ENCODE results near the gene LIMCH1.
"Not testable (repeated sequence)": the region's sequence is repeated elsewhere in the genome, so short reads cannot be mapped to it uniquely, and the experiment has no call there.

Gene LIMCH1

GRCh38 chr4:41696763-41697162, 158.8 kb downstream of the LIMCH1 start:
- no peak overlapping the region for H3K9ac ChIP-seq (ENCODE audit: low read length in 5 of 5)
- no peaks in the 10 kb centered on the region for H3K9me3 ChIP-seq (ENCODE audit: control insufficient read depth in 5 of 5, low read length in 5 of 5)
- H3K4me1 ChIP-seq (ENCODE audit: control insufficient read depth in 5 of 5, insufficient read depth in 5 of 5, low read length in 5 of 5): peaks cover 0 to 6% (median 0%) of the 10 kb centered on the region in 5 donors
- no peak overlapping the region for H3K27ac ChIP-seq (ENCODE audit: low read depth, low read length)
- no peak overlapping the region for H3K4me3 ChIP-seq (ENCODE audit: low read depth in 1 of 5, low read length in 5 of 5)
- H3K36me3 ChIP-seq (ENCODE audit: control insufficient read depth in 5 of 5, insufficient read depth in 5 of 5, low read length in 5 of 5): peaks cover 31 to 47% (median 32%) of the 10 kb centered on the region in 5 donors
- H3K27me3 ChIP-seq (ENCODE audit: control insufficient read depth in 5 of 5, insufficient read depth in 4 of 5, low read length in 5 of 5): no peaks in the 10 kb centered on the region

- Histone ChIP-seq H3K9me3 (ENCODE audit: control insufficient read depth in 5 of 5, low read length in 5 of 5) (no peaks in the 10 kb centered on the region), H3K27me3 (ENCODE audit: control insufficient read depth in 5 of 5, insufficient read depth in 4 of 5, low read length in 5 of 5) (no peaks in the 10 kb centered on the region), H3K36me3 (ENCODE audit: control insufficient read depth in 5 of 5, insufficient read depth in 5 of 5, low read length in 5 of 5) (peaks cover 14 to 22% (median 15%) of the 10 kb centered on the region in 5 donors), H3K9ac (ENCODE audit: low read length in 5 of 5) (no peak overlapping the region), H3K27ac (ENCODE audit: low read depth, low read length) (no peak overlapping the region), H3K4me1 (ENCODE audit: control insufficient read depth in 5 of 5, insufficient read depth in 5 of 5, low read length in 5 of 5) (no peaks in the 10 kb centered on the region), H3K4me3 (ENCODE audit: low read depth in 1 of 5, low read length in 5 of 5) (no peak overlapping the region)
These were observed 164.0 kb downstream of the LIMCH1 start for GRCh38 chr4:41701983-41702382.

- Histone ChIP-seq H3K36me3 (ENCODE audit: control insufficient read depth in 5 of 5, insufficient read depth in 5 of 5, low read length in 5 of 5) (peaks cover 7 to 15% (median 9%) of the 10 kb centered on the region in 5 donors), H3K27ac (ENCODE audit: low read depth, low read length) (no peak overlapping the region), H3K4me3 (ENCODE audit: low read depth in 1 of 5, low read length in 5 of 5) (no peak overlapping the region), H3K9me3 (ENCODE audit: control insufficient read depth in 5 of 5, low read length in 5 of 5) (no peaks in the 10 kb centered on the region), H3K9ac (ENCODE audit: low read length in 5 of 5) (no peak overlapping the region), H3K27me3 (ENCODE audit: control insufficient read depth in 5 of 5, insufficient read depth in 4 of 5, low read length in 5 of 5) (no peaks in the 10 kb centered on the region), H3K4me1 (ENCODE audit: control insufficient read depth in 5 of 5, insufficient read depth in 5 of 5, low read length in 5 of 5) (no peaks in the 10 kb centered on the region)
These were observed 164.8 kb downstream of the LIMCH1 start for GRCh38 chr4:41702770-41703169.

- no peak overlapping the region for H3K4me3 ChIP-seq (ENCODE audit: low read depth in 1 of 5, low read length in 5 of 5)
- H3K27me3 ChIP-seq (ENCODE audit: control insufficient read depth in 5 of 5, insufficient read depth in 4 of 5, low read length in 5 of 5): peaks cover 0 to 2% (median 0%) of the 10 kb centered on the region in 5 donors
- no peaks in the 10 kb centered on the region for H3K4me1 ChIP-seq (ENCODE audit: control insufficient read depth in 5 of 5, insufficient read depth in 5 of 5, low read length in 5 of 5)
- H3K27ac ChIP-seq (ENCODE audit: low read depth, low read length): no peak overlapping the region
- H3K9ac ChIP-seq (ENCODE audit: low read length in 5 of 5): no peak overlapping the region
- H3K36me3 ChIP-seq (ENCODE audit: control insufficient read depth in 5 of 5, insufficient read depth in 5 of 5, low read length in 5 of 5): peaks cover 0 to 5% (median 2%) of the 10 kb centered on the region in 5 donors
- H3K9me3 ChIP-seq (ENCODE audit: control insufficient read depth in 5 of 5, low read length in 5 of 5): no peaks in the 10 kb centered on the region
These were observed 165.8 kb downstream of the LIMCH1 start for GRCh38 chr4:41703785-41704184.

- Histone ChIP-seq H3K9ac (ENCODE audit: low read length in 5 of 5) (no peak overlapping the region), H3K9me3 (ENCODE audit: control insufficient read depth in 5 of 5, low read length in 5 of 5) (no peaks in the 10 kb centered on the region), H3K4me3 (ENCODE audit: low read depth in 1 of 5, low read length in 5 of 5) (no peak overlapping the region), H3K27ac (ENCODE audit: low read depth, low read length) (no peak overlapping the region), H3K27me3 (ENCODE audit: control insufficient read depth in 5 of 5, insufficient read depth in 4 of 5, low read length in 5 of 5) (peaks cover 0 to 2% (median 0%) of the 10 kb centered on the region in 5 donors), H3K36me3 (ENCODE audit: control insufficient read depth in 5 of 5, insufficient read depth in 5 of 5, low read length in 5 of 5) (no peaks in the 10 kb centered on the region), H3K4me1 (ENCODE audit: control insufficient read depth in 5 of 5, insufficient read depth in 5 of 5, low read length in 5 of 5) (no peaks in the 10 kb centered on the region)
These were observed 172.0 kb downstream of the LIMCH1 start for GRCh38 chr4:41709844-41710481.

GRCh38 chr4:41711654-41712053, 173.7 kb downstream of the LIMCH1 start:
- not testable (repeated sequence) for H3K9ac ChIP-seq (ENCODE audit: low read length in 5 of 5); H3K9me3 ChIP-seq (ENCODE audit: control insufficient read depth in 5 of 5, low read length in 5 of 5); H3K36me3 ChIP-seq (ENCODE audit: control insufficient read depth in 5 of 5, insufficient read depth in 5 of 5, low read length in 5 of 5); H3K27ac ChIP-seq (ENCODE audit: low read depth, low read length); H3K4me1 ChIP-seq (ENCODE audit: control insufficient read depth in 5 of 5, insufficient read depth in 5 of 5, low read length in 5 of 5); H3K27me3 ChIP-seq (ENCODE audit: control insufficient read depth in 5 of 5, insufficient read depth in 4 of 5, low read length in 5 of 5); H3K4me3 ChIP-seq (ENCODE audit: low read depth in 1 of 5, low read length in 5 of 5)

GRCh38 chr4:41712425-41712824, 174.5 kb downstream of the LIMCH1 start:
- Histone ChIP-seq H3K4me3 (ENCODE audit: low read depth in 1 of 5, low read length in 5 of 5) (no peak overlapping the region), H3K4me1 (ENCODE audit: control insufficient read depth in 5 of 5, insufficient read depth in 5 of 5, low read length in 5 of 5) (no peaks in the 10 kb centered on the region), H3K27me3 (ENCODE audit: control insufficient read depth in 5 of 5, insufficient read depth in 4 of 5, low read length in 5 of 5) (peaks cover 0 to 4% (median 0%) of the 10 kb centered on the region in 5 donors), H3K9me3 (ENCODE audit: control insufficient read depth in 5 of 5, low read length in 5 of 5) (no peaks in the 10 kb centered on the region), H3K36me3 (ENCODE audit: control insufficient read depth in 5 of 5, insufficient read depth in 5 of 5, low read length in 5 of 5) (no peaks in the 10 kb centered on the region), H3K9ac (ENCODE audit: low read length in 5 of 5) (no peak overlapping the region), H3K27ac (ENCODE audit: low read depth, low read length) (no peak overlapping the region)

GRCh38 chr4:41713768-41714167, 175.8 kb downstream of the LIMCH1 start:
- H3K27me3 ChIP-seq (ENCODE audit: control insufficient read depth in 5 of 5, insufficient read depth in 4 of 5, low read length in 5 of 5): peaks cover 0 to 5% (median 2%) of the 10 kb centered on the region in 5 donors
- H3K36me3 ChIP-seq (ENCODE audit: control insufficient read depth in 5 of 5, insufficient read depth in 5 of 5, low read length in 5 of 5): no peaks in the 10 kb centered on the region
- H3K9ac ChIP-seq (ENCODE audit: low read length in 5 of 5): no peak overlapping the region

GRCh38 chr4:41714364-41715000, 176.5 kb downstream of the LIMCH1 start:
- H3K4me3 ChIP-seq (ENCODE audit: low read depth in 1 of 5, low read length in 5 of 5): no peak overlapping the region
- H3K9me3 ChIP-seq (ENCODE audit: control insufficient read depth in 5 of 5, low read length in 5 of 5): no peaks in the 10 kb centered on the region
- H3K27me3 ChIP-seq (ENCODE audit: control insufficient read depth in 5 of 5, insufficient read depth in 4 of 5, low read length in 5 of 5): peaks cover 0 to 5% (median 2%) of the 10 kb centered on the region in 5 donors
- H3K9ac ChIP-seq (ENCODE audit: low read length in 5 of 5): no peak overlapping the region
- no peaks in the 10 kb centered on the region for H3K36me3 ChIP-seq (ENCODE audit: control insufficient read depth in 5 of 5, insufficient read depth in 5 of 5, low read length in 5 of 5)
- H3K27ac ChIP-seq (ENCODE audit: low read depth, low read length): no peak overlapping the region
- H3K4me1 ChIP-seq (ENCODE audit: control insufficient read depth in 5 of 5, insufficient read depth in 5 of 5, low read length in 5 of 5): no peaks in the 10 kb centered on the region

More at GRCh38 chr4:41713768-41714167, 175.8 kb downstream of the LIMCH1 start:
- no peak overlapping the region for H3K4me3 ChIP-seq (ENCODE audit: low read depth in 1 of 5, low read length in 5 of 5)
- no peak overlapping the region for H3K27ac ChIP-seq (ENCODE audit: low read depth, low read length)
- H3K4me1 ChIP-seq (ENCODE audit: control insufficient read depth in 5 of 5, insufficient read depth in 5 of 5, low read length in 5 of 5): no peaks in the 10 kb centered on the region
- H3K9me3 ChIP-seq (ENCODE audit: control insufficient read depth in 5 of 5, low read length in 5 of 5): no peaks in the 10 kb centered on the region

- H3K4me3 ChIP-seq (ENCODE audit: low read depth in 1 of 5, low read length in 5 of 5): no peak overlapping the region
These were observed 177.2 kb downstream of the LIMCH1 start for GRCh38 chr4:41715155-41715554.

More at GRCh38 chr4:41715155-41715554, 177.2 kb downstream of the LIMCH1 start:
- Histone ChIP-seq H3K36me3 (ENCODE audit: control insufficient read depth in 5 of 5, insufficient read depth in 5 of 5, low read length in 5 of 5) (no peaks in the 10 kb centered on the region), H3K27me3 (ENCODE audit: control insufficient read depth in 5 of 5, insufficient read depth in 4 of 5, low read length in 5 of 5) (peaks cover 0 to 8% (median 3%) of the 10 kb centered on the region in 5 donors), H3K27ac (ENCODE audit: low read depth, low read length) (no peak overlapping the region), H3K9me3 (ENCODE audit: control insufficient read depth in 5 of 5, low read length in 5 of 5) (no peaks in the 10 kb centered on the region), H3K9ac (ENCODE audit: low read length in 5 of 5) (no peak overlapping the region), H3K4me1 (ENCODE audit: control insufficient read depth in 5 of 5, insufficient read depth in 5 of 5, low read length in 5 of 5) (no peaks in the 10 kb centered on the region)
